ENCODE measurements around the gene TARBP1. TPM values are rescaled to one million over a fixed set of nuclear protein-coding genes. Genes with fewer than 3 reads are reported as not detected.
A peak's percentile ranks its signal among the peaks of the same experiment; 100 is the strongest.

Gene TARBP1
- total RNA-seq, 1 experiment from 2014 or later: 47.3 TPM

DNA sequence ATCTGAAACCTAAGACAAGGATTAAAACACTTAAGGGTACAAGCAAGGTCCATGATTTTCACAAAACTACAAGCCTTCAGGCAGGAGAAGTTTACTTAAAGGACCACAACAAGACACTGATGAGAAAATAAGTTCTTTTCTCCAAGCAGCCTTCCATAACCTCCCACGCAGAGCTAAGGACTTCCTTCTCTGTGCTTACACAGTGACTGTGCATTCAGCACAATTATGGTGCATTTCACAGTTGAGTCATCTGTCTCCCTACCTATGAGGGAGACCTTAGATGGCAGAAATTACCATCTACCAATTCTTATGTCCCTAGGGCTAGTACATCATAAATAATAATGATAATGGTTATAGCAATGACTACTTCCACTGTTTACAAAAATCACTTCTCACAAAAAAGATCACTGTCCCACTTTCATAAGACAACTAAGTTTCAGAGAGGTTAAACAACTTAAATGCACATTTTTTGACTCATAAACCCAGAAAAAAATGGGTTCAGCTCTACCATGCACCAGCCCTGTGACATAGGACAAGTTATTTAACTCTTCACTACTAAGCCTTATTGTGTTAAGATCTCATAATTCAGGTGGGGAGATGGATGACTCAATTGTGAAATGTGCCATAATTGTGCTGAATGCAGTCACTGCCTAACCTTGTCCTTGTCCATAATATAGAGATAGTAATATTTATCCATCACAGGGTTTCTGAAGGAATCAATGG lies 45.3 kb downstream of the TARBP1 start:
- Histone ChIP-seq H3K4me3 (no peak overlapping the region), H3K4me2 (no peak overlapping the region), H3F3A (ENCODE audit: insufficient read depth, low read depth) (no peaks in the 10 kb centered on the region; the same call in 1 of the 2 replicates), H3K79me2 (ENCODE audit: low read depth) (no peaks in the 10 kb centered on the region), H3K4me1 (replicated peaks; ENCODE audit: insufficient read depth) (no peaks in the 10 kb centered on the region), H2AFZ (no peak overlapping the region), H3K27ac (no peak overlapping the region), H3K9me3 (ENCODE audit: insufficient read depth, low read depth) (no peaks in the 10 kb centered on the region), H3K27me3 (ENCODE audit: insufficient read depth, low read depth) (no peaks in the 10 kb centered on the region), H4K20me1 (ENCODE audit: insufficient read depth) (no peaks in the 10 kb centered on the region), H3K36me3 (ENCODE audit: low read depth) (peaks cover 26% of the 10 kb centered on the region), H3K9me2 (ENCODE audit: insufficient read depth) (no peaks in the 10 kb centered on the region)
- ChIA-PET POLR2A (ENCODE audit: unreplicated experiment) (no interaction called here), CTCF (no interaction called here)
- intact Hi-C loops (cut with micrococcal nuclease; ENCODE audit: unreplicated experiment): no loop called here
- TF ChIP-seq CTCF (conservative IDR thresholded peaks at IDR 0.05): no peak
- no peak for TF ChIP-seq EZH2 (IDR thresholded peaks at IDR 0.05; ENCODE audit: low read depth)
- no TSS peak for BruUV-seq (replicated peaks)
- peak in 1 of 2 experiments; percentile 50 for DNase-seq

- H3K4me1 ChIP-seq (replicated peaks; ENCODE audit: insufficient read depth): no peaks in the 10 kb centered on the region
- no peak for TF ChIP-seq CTCF (conservative IDR thresholded peaks at IDR 0.05)
- TF ChIP-seq EZH2 (IDR thresholded peaks at IDR 0.05; ENCODE audit: low read depth): no peak
- no peak overlapping the region for H3K4me2 ChIP-seq
- ChIA-PET POLR2A (ENCODE audit: unreplicated experiment) (no interaction called here), CTCF (no interaction called here)
- H3K9me2 ChIP-seq (ENCODE audit: insufficient read depth): no peaks in the 10 kb centered on the region
- H3K36me3 ChIP-seq (ENCODE audit: low read depth): peaks cover 37% of the 10 kb centered on the region
- H3K9me3 ChIP-seq (ENCODE audit: insufficient read depth, low read depth): no peaks in the 10 kb centered on the region
- no peak overlapping the region for H2AFZ ChIP-seq
- no peak overlapping the region for H3K4me3 ChIP-seq
- H4K20me1 ChIP-seq (ENCODE audit: insufficient read depth): no peaks in the 10 kb centered on the region
- BruUV-seq (replicated peaks): no TSS peak
- no peaks in the 10 kb centered on the region for H3K79me2 ChIP-seq (ENCODE audit: low read depth)
- intact Hi-C loops (cut with micrococcal nuclease; ENCODE audit: unreplicated experiment): no loop called here
- H3K27ac ChIP-seq: no peak overlapping the region
- DNase-seq: no peak
- H3K27me3 ChIP-seq (ENCODE audit: insufficient read depth, low read depth): no peaks in the 10 kb centered on the region
- no peaks in the 10 kb centered on the region; the same call in 1 of the 2 replicates for H3F3A ChIP-seq (ENCODE audit: insufficient read depth, low read depth)
These were observed 47.7 kb downstream of the TARBP1 start for GRCh38 chr1:234431255-234431654.

- BruUV-seq (replicated peaks): no TSS peak
- Histone ChIP-seq H4K20me1 (ENCODE audit: insufficient read depth) (no peaks in the 10 kb centered on the region), H2AFZ (no peak overlapping the region), H3K9me3 (ENCODE audit: insufficient read depth, low read depth) (no peaks in the 10 kb centered on the region), H3K4me1 (replicated peaks; ENCODE audit: insufficient read depth) (no peaks in the 10 kb centered on the region), H3K79me2 (ENCODE audit: low read depth) (no peaks in the 10 kb centered on the region), H3K9me2 (ENCODE audit: insufficient read depth) (no peaks in the 10 kb centered on the region), H3K27me3 (ENCODE audit: insufficient read depth, low read depth) (no peaks in the 10 kb centered on the region), H3K4me3 (no peak overlapping the region), H3K36me3 (ENCODE audit: low read depth) (peaks cover 37% of the 10 kb centered on the region), H3F3A (ENCODE audit: insufficient read depth, low read depth) (no peaks in the 10 kb centered on the region; the same call in 1 of the 2 replicates), H3K27ac (no peak overlapping the region), H3K4me2 (no peak overlapping the region)
- ChIA-PET CTCF (no interaction called here), POLR2A (ENCODE audit: unreplicated experiment) (no interaction called here)
- no peak for DNase-seq
- no peak for TF ChIP-seq CTCF (conservative IDR thresholded peaks at IDR 0.05)
- no peak for TF ChIP-seq EZH2 (IDR thresholded peaks at IDR 0.05; ENCODE audit: low read depth)
- intact Hi-C loops (cut with micrococcal nuclease; ENCODE audit: unreplicated experiment): no loop called here
These were observed 48.3 kb downstream of the TARBP1 start for GRCh38 chr1:234430691-234431090.

All from PC-9 (cell line).